NCI-H446 treated with DMSO at 0.1 percent for 48 hours (cell line): ENCODE measurements around the gene PEF1.
"Not testable (repeated sequence)": the region's sequence is repeated elsewhere in the genome, so short reads cannot be mapped to it uniquely, and the experiment has no call there.

Experiments
- DNase-seq: peaks from one replicate; lab custom pipeline; 2025; lab: John Stamatoyannopoulos, UW

PEF1 gene

DNA sequence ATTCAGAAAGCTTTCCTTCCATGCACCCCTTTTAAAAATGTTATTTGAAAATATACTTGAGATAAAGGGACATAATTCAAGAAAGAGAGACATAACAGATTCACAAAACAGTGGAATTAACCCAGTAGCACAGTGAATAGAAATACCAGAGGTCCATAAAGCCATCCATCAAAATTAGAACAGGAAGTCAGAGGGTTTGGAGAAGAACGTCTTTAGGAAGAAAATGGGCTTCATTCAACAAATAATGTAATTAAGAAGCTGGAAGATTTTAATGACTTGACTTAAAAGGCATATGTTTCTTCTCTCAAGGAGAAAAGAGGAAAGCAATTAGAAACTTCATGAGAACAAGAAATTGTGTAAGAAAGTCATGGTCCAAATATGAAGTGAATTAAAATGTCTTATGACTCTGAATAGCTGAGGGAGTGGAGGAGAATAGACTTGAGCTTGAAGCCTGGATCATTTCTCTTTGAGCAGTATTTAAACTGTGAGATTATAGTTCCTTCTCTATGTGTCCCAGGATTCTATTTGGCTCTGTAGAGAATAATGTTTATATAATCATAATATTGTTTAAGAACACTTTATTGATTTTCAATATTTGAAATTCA is 35.1 kb downstream of the PEF1 start:
- no peak for DNase-seq

- DNase-seq, result no peak
Measured at GRCh38 chr1:31607360-31607759, 37.3 kb downstream of the PEF1 start.

DNA sequence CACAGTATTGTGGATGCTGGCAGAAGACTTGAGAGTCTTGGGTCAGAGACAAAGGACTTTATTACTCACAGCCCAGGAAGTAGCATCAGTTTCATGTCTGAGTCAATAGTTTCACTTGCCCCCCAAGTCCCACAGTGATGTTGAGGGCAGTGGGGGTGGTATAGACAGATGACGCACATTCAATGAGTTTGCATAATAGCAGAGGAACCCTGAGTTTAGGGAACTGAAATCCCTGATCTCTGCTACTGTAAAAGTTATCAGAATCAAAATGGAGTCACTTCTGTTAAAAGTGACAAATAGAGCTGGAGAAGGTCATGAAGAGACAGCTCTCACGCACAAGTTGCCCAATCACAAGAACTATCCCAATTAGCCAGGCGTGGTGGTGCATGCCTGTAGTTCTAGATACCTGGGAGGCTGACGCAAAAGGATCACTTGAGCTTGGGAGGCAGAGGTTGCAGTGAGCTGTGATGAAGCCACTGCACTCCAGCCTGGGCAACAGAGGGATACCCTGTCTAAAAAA is 38.7 kb downstream of the PEF1 start:
- no peak for DNase-seq

DNA sequence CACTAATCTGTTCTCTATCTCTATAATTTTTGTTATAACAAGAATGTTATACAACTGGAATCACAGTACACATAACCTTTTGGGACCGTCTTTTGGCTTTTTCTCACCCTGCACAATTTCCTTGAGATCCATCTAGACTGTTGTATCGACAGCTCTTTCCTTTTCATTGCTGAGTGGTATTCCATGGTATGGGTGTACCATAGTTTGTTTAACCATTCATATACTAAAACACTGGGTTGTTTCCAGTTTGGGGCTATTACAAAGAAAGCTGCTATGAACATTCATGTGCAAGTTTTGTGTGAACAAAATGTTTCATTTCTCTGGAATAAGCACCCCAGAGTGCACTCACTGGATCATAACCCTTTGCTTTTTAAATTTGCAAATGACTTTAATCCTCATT is 42.6 kb downstream of the PEF1 start:
- DNase-seq, result no peak

- DNase-seq, result no peak
Measured at GRCh38 chr1:31600641-31601040, 44.0 kb downstream of the PEF1 start.

GRCh38 chr1:31598980-31599379 is 45.7 kb downstream of the PEF1 start:
- no peak for DNase-seq

- DNase-seq, result no peak
Measured at GRCh38 chr1:31596737-31597097, 48.0 kb downstream of the PEF1 start.

- no peak for DNase-seq
Measured at GRCh38 chr1:31595836-31596736, 48.6 kb downstream of the PEF1 start.

- DNase-seq, result peak; percentile 15
Measured at GRCh38 chr1:31593770-31594632, 50.7 kb downstream of the PEF1 start.

- no peak for DNase-seq
Measured at GRCh38 chr1:31593136-31593665, 51.5 kb downstream of the PEF1 start.

GRCh38 chr1:31592132-31592531 is 52.5 kb downstream of the PEF1 start:
- no peak for DNase-seq

DNA sequence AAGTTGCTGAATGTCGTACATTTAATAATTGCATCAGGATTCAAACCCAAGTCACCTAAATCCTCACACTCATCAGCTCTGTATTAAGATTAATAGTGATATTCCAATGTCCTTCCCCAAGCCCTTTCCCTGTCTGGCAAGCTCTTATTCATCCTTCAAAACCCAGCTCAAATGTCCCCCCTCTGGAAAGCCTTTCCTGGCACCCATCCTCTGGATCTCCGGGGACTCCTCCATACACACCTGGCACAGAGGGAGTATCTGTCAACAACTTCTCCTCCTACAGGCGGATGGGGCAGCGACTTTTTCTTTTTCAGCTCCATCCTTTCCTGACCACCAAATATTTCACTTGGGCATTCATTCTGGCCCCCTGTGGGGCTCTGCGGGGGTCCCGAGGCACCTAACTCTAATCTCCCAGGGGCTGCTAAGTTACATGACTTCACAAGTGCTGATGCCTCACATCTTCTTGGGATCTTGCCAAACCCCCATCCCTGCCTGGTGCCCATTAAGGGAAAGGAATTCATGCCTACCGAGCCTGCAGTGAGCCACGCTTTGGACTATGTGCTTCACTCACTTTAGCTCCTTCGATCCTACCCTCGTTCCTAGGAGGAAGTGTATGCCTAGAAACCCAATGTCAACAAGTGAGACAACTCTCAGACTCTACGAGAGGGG is 53.1 kb downstream of the PEF1 start:
- no peak for DNase-seq

DNA sequence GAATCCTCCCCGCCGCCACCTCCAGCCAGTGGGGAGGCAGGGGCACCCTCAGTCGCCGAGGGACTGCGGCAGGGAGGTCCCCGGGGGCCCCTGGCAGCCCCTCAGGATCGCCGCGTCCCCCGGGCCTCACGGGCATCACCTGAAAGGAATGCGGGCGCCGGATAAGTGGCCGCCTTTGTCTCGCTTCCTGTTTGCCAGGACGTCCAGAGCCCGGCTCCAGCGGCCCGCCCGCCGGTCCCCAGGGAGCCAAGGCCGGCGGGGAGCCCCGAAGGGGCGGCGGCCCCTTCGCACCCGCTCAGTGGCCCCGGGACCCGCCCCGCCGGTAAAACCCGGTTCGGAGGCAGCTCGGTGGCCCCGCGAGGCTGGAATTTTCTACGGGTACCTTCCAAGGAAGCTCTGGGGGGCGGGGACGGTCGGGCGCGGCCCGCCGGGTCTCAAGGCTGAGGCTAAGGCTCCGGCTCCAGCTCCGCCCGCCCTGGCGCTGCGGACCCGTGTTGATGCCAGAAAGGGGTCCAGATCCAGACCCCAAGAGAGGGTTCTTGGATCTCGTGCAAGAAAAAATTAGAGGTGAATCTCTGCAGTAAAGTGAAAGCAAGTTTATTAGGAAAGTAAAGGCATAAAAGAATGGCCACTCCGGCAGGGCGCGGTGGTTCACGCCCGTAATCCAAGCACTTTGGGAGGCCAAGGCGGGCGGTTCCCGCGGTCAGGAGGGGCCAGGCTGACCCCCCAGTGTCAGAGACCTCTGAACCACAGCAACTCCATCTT is 55.7 kb downstream of the PEF1 start:
- DNase-seq, result no peak

DNA sequence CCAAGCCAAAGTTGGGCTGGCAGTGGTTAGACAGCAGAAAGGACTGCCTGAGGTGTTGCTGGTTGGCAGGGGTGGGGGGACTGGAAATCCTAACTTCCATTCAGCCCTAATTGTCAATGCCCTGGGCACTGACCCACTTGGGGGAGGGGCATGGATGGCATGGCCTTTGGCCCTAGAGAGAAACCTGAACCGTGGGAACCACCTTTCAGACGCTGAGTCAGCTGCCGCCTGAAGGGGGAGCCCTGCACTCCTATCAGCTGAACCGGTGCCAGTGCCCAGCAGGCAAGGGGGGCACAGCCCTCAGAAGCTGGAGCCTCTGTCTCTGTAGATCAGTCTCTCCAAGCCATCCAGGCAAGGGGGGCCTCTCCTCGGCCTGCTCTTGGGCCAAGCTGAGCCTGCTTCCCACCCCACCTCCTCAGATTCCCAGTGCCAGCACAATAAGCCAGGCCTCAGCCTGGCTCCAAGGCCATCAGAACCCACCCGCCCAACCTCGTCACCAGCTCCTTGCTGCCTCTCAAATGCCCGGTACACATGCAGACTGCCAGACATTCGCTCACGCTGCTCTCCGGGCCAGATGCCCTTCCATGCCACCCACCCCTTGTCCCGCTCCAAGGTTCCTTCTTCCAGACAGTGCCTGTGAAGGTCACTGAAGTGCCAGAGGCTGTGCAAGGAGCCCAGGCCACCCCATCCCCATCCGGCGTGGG is 56.8 kb downstream of the PEF1 start:
- DNase-seq, result no peak

DNA sequence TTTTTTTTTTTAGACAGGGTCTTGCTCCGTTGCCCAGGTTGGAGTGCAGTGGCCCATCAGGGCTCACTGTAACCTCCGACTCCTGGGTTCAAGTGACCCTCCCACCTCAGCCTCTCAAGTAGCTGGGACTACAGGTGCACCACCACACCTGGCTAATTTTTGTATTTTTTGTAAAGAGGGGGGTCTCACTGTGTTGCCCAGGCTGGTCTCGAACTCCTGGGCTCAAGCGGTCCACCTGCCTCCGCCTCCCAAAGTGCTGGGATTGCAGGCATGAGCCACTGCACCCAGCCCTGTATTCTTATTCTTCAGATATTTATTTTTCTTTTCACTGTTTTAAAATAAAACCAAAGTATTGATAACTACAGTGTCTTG is 57.4 kb downstream of the PEF1 start:
- DNase-seq, result not testable (repeated sequence)

DNA sequence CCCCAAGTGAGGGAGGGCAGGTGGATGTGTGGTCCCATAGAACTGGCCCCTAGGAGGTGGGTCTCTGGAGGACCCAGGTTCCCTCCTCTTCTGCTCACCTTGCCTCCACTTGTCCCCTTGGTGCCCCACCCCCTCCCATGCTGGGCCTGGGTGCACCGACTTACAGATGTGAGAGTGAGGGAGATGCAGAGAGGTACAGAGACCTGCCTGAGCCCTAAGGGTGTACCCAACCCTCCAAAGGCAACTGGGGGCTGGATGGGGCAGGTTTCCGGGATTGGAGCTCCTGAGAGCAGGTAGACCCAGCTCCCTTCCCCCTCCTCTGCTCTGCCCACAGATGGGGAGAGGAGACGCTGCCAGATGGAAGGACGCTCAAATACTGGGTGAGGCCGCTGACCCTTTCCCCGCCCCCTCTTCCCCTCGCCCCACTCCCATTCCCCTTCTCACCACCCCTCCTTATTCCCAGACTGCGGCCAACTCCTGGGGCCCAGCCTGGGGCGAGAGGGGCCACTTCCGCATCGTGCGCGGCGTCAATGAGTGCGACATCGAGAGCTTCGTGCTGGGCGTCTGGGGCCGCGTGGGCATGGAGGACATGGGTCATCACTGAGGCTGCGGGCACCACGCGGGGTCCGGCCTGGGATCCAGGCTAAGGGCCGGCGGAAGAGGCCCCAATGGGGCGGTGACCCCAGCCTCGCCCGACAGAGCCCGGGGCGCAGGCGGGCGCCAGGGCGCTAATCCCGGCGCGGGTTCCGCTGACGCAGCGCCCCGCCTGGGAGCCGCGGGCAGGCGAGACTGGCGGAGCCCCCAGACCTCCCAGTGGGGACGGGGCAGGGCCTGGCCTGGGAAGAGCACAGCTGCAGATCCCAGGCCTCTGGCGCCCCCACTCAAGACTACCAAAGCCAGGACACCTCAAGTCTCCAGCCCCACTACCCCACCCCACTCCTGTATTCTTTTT is 58.0 kb downstream of the PEF1 start:
- no peak for DNase-seq

GRCh38 chr1:31585736-31586365 is 58.8 kb downstream of the PEF1 start:
- DNase-seq, result no peak

DNA sequence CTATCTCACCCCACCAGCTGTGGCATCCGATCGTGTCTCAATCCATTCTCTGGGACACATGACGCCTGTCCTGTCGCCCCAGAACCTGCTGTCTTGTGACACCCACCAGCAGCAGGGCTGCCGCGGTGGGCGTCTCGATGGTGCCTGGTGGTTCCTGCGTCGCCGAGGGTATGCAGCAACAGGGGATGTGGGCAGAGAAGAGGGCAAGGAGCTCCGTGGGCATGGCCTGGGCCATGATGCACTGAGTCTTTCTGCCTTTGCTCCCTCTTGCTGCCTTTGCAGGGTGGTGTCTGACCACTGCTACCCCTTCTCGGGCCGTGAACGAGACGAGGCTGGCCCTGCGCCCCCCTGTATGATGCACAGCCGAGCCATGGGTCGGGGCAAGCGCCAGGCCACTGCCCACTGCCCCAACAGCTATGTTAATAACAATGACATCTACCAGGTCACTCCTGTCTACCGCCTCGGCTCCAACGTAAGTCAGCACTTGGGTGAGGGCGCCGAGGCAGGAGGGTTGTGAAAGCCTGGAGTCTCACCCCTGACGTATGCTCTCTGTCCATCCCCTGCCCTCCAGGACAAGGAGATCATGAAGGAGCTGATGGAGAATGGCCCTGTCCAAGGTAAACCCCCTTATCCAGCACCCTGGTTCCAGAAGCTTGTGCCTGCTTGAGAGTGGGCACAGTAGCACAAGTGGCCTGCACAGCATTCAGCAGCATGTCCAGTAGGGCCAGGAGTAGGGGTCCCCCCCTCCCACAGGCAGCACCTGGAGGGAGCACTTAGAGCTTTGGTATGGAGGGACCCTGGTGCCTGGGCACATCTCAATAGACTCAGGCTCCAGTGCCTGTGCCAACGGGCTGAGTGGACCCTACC is 59.6 kb downstream of the PEF1 start:
- no peak for DNase-seq
